Stomach (tissue), 9 donors: ENCODE measurements around the gene CREBBP. TPM values are rescaled to one million over a fixed set of nuclear protein-coding genes. Genes with fewer than 3 reads are reported as not detected.

Experiments used
- DNase-seq, 2 donors: peaks; one replicate each; pipeline versions ENCODE4 v3.0.0 to v3.0.0-alpha.2; 2013 to 2019
- H3K27ac ChIP-seq, 5 donors: fragments of 200-600 bp in 4 of 5; sonication (generic) in 4 of 5; one replicate each; pipeline ENCODE4 v1.5.1; 2013 to 2019; ENCODE audit warnings: mild to moderate bottlenecking in 1 of 5, moderate library complexity in 1 of 5
- H3K27me3 ChIP-seq, 3 donors: fragments of 200-600 bp; sonication (generic); one replicate each; pipeline ENCODE4 v1.5.1; 2017 to 2019; ENCODE audit warnings: mixed run types in 1 of 3
- H3K36me3 ChIP-seq, 4 donors: fragments of 200-600 bp; sonication (generic); 1 replicate in 3 of 4; 2 replicates in 1 of 4; pipeline ENCODE4 v1.5.1; 2016 to 2019
- H3K4me1 ChIP-seq, 4 donors: fragments of 200-600 bp; sonication (generic); one replicate each; pipeline ENCODE4 v1.5.1; 2016 to 2019
- H3K4me3 ChIP-seq, 4 donors: fragments of 200-600 bp; sonication (generic) in 3 of 4; one replicate each; pipeline ENCODE4 v1.5.1; 2016 to 2019; ENCODE audit warnings: mild to moderate bottlenecking in 1 of 4
- H3K9me3 ChIP-seq, 4 donors: fragments of 200-600 bp; sonication (generic); one replicate each; pipeline ENCODE4 v1.5.1; 2016 to 2019
- CTCF ChIP-seq, 7 experiments: fragments of 450-650 bp in 4 of 7; fragments of 200-600 bp in 3 of 7; sonication (generic) in 3 of 7; IDR thresholded peaks; one replicate each; pipeline ENCODE4 v1.5.1; 2016 to 2019; ENCODE audit warnings: antibody characterized with exemption in 7 of 7, control low read depth in 2 of 7, mild to moderate bottlenecking in 1 of 7
- EP300 ChIP-seq: sonication (generic); formaldehyde crosslinking; IDR thresholded peaks from one replicate; pipeline ENCODE4 v1.6.1; 2017; ENCODE audit warnings: antibody characterized with exemption
- POLR2A ChIP-seq, 4 donors: fragments of 450-650 bp; IDR thresholded peaks; one replicate each; pipeline ENCODE4 v1.6.1; 2016; ENCODE audit warnings: antibody characterized with exemption in 4 of 4, control low read depth in 2 of 4, mild to moderate bottlenecking in 1 of 4, moderate library complexity in 1 of 4
- POLR2AphosphoS5 ChIP-seq, 3 donors: sonication (generic); formaldehyde crosslinking; IDR thresholded peaks; one replicate each; pipeline ENCODE4 v1.6.1; 2016; ENCODE audit warnings: antibody characterized with exemption in 3 of 3
- WGBS, 5 donors: extraction: QIAGEN DNeasy Blood & Tissue Kit in 3 of 5; methylation state at CpG; one replicate each; pipeline versions ENCODE4 v1.1.5 to v1.1.7; 2013 to 2018; 5-methylcytosine and 5-hydroxymethylcytosine counted together
- intact Hi-C: fragments of 100-400 bp; cut with DNase I; formaldehyde crosslinking; loops from one replicate; pipeline ENCODE4 v1.15.1; 2023; ENCODE audit warnings: low total_unique reads
- polyA plus RNA-seq, 3 donors: library from polyadenylated mRNA; stranded (reverse); fragments of 200-250 nt; gene quantifications; one replicate each; pipeline ENCODE4 v1.2.3, GENCODE V29; 2013
- total RNA-seq, 5 donors: library from RNA; depleted of rRNA; stranded (reverse); fragments of >200 nt; gene quantifications; one replicate each; pipeline versions ENCODE4 v1.1.0 to v1.2.3, GENCODE V29; 2014 to 2016
- donor health status: healthy with polysubstance abuse.
- donor health status: Bipolar disorder and iron deficiency.
- donor health status: healthy.

CREBBP gene
- total and polyA plus RNA-seq, 8 donors = 6.7 to 116 (median 75.9) TPM

- H3K27ac ChIP-seq = no peak overlapping the region
- H3K4me3 ChIP-seq = no peak overlapping the region
- intact Hi-C loops = no loop called here
- no peak for DNase-seq
- TF ChIP-seq CTCF (IDR thresholded peaks at IDR 0.05) = no peak
- TF ChIP-seq POLR2A (IDR thresholded peaks at IDR 0.05) = no peak
- TF ChIP-seq POLR2AphosphoS5 (IDR thresholded peaks at IDR 0.05) = no peak
- no peak for TF ChIP-seq EP300
- 90 to 100% (median 93%) methylated on average over 3 of the region's 3 CpGs for WGBS, 5 donors
- H3K9me3 ChIP-seq = no peaks in the 10 kb centered on the region
- H3K36me3 ChIP-seq = no peaks in the 10 kb centered on the region
- no peaks in the 10 kb centered on the region for H3K27me3 ChIP-seq
- H3K4me1 ChIP-seq = peaks cover 71 to 98% (median 84%) of the 10 kb centered on the region in 4 donors
Measured at GRCh38 chr16:3821184-3821583, 59.3 kb downstream of the CREBBP start.

DNA sequence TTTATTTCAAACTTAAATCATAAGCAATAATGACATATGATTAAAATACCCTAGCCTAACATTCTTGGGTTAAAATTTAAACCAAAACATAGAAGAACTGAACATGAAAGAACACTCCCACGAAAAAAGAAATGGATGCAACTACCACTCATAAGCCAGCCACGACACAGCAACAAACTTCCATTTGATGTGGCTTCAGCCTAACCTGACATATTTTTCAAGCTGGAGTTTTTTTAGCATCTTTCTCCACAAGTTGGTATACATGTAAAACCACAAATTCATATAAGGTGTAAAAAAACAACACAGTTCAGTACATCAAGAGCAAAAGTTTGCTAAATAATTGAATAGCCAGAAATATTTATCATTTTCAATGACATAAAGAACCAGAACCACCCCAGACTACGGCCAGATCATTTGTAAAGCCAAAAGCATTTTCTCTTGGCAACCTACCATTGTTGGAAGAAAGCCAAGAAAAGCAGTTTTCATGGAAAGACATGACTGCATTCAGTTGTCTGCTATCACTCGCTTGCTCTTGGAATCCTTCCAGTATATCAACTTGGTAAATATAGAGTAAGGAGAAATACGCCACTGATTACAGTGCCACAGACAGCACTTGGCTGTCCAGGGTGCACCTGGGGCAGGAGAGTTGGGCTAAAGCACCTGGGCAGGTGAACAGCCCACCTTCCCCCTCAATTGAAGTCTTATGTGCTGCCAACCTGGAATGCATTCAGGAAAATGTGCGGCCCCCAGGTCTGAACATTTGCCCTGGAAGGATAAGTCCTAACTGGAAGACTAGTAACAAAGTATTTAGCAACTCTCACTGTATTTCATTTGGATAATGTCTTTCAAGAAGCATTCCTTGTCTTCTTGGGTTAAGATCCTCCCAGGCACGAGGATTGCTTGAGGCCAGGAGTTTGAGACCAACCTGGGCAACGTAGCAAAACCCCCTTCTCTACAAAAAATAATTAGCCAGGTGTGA is 60.5 kb downstream of the CREBBP start:
- intact Hi-C loops = no loop called here
- no peak for TF ChIP-seq EP300
- TF ChIP-seq POLR2AphosphoS5 (IDR thresholded peaks at IDR 0.05) = peak in 1 of 3 donors; percentile 80
- TF ChIP-seq CTCF (IDR thresholded peaks at IDR 0.05) = no peak
- H3K4me1 ChIP-seq = peaks cover 66 to 98% (median 83%) of the 10 kb centered on the region in 4 donors
- peak; percentile 38 to 88 for DNase-seq
- no peak overlapping the region for H3K4me3 ChIP-seq
- H3K27ac ChIP-seq = peak overlapping the region in 1 of 5 donors; percentile 30
- H3K27me3 ChIP-seq = no peaks in the 10 kb centered on the region
- H3K9me3 ChIP-seq = no peaks in the 10 kb centered on the region
- no peaks in the 10 kb centered on the region for H3K36me3 ChIP-seq
- 18 to 35% (median 22%) methylated on average over 8 of the region's 8 CpGs for WGBS, 5 donors

DNA sequence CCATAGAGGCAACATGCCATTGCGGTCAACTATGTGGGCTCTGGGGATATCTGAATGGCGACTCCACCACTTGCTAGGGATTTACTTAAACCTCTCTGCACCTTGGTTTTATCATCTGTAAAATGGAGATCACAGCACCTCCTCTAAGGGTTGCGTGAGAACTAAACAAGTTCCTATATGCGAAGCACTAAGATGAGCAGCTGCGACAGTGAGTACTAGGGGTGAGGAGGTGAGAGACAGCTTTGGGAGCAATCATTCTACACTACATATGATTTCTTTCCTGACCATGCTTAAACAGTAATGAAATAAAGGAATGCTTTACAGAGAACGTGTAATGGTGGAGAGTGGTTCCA is 61.4 kb downstream of the CREBBP start:
- H3K27ac ChIP-seq = no peak overlapping the region
- H3K4me3 ChIP-seq = no peak overlapping the region
- H3K27me3 ChIP-seq = no peaks in the 10 kb centered on the region
- WGBS, 5 donors = 86 to 92% (median 88%) methylated on average over 6 of the region's 6 CpGs
- DNase-seq = no peak
- H3K9me3 ChIP-seq = no peaks in the 10 kb centered on the region
- H3K4me1 ChIP-seq = peaks cover 57 to 98% (median 82%) of the 10 kb centered on the region in 4 donors
- no peaks in the 10 kb centered on the region for H3K36me3 ChIP-seq
- TF ChIP-seq CTCF (IDR thresholded peaks at IDR 0.05) (no peak), EP300 (no peak), POLR2AphosphoS5 (IDR thresholded peaks at IDR 0.05) (no peak), POLR2A (IDR thresholded peaks at IDR 0.05) (no peak)
- intact Hi-C loops = no loop called here

DNA sequence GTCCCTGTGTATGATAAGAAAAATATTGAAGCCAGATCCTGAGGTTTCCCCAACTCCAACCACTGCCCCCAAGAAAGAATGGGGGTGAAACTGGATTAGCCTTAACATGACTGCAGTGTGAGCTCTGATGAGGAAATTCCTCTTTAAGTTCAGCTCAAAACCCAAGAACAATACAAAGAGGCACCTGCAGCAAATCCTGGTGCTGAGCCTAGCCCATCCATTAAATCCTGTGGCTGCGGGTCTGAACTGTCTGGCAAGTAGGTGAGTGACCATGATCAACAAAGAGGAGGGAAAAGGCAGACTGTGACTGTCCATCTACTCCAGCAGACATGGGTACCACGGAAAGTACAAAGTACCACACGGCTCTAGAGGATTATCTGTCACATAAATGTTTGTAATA is 64.2 kb downstream of the CREBBP start:
- intact Hi-C loops = no loop called here
- H3K4me3 ChIP-seq = no peak overlapping the region
- H3K27me3 ChIP-seq = no peaks in the 10 kb centered on the region
- DNase-seq = no peak
- no peak for TF ChIP-seq POLR2AphosphoS5 (IDR thresholded peaks at IDR 0.05)
- TF ChIP-seq EP300 = no peak
- no peaks in the 10 kb centered on the region for H3K36me3 ChIP-seq
- H3K4me1 ChIP-seq = peaks cover 33 to 98% (median 67%) of the 10 kb centered on the region in 4 donors
- H3K9me3 ChIP-seq = no peaks in the 10 kb centered on the region
- WGBS, 5 donors = 49 to 78% (median 68%) methylated on average over 3 of the region's 3 CpGs
- H3K27ac ChIP-seq = no peak overlapping the region

GRCh38 chr16:3814755-3815154 is 65.8 kb downstream of the CREBBP start:
- no peak for TF ChIP-seq POLR2AphosphoS5 (IDR thresholded peaks at IDR 0.05)
- TF ChIP-seq POLR2A (IDR thresholded peaks at IDR 0.05) = no peak
- TF ChIP-seq EP300 = no peak
- no peak for TF ChIP-seq CTCF (IDR thresholded peaks at IDR 0.05)
- no peak overlapping the region for H3K4me3 ChIP-seq
- DNase-seq = no peak
- H3K27me3 ChIP-seq = no peaks in the 10 kb centered on the region
- intact Hi-C loops = no loop called here
- H3K4me1 ChIP-seq = peaks cover 17 to 93% (median 52%) of the 10 kb centered on the region in 4 donors
- 36 to 73% (median 55%) methylated on average over 1 of the region's 1 CpG for WGBS, 5 donors
- H3K9me3 ChIP-seq = no peaks in the 10 kb centered on the region
- peaks cover under 1 to 9% (median 7%) of the 10 kb centered on the region in 4 donors for H3K36me3 ChIP-seq
- H3K27ac ChIP-seq = no peak overlapping the region
